ENCODE data around the gene NCKAP5L.

The NCKAP5L gene

GRCh38 chr12:49868952-49869815 lies 41.0 kb upstream of the NCKAP5L start:
- ChIA-PET POLR2A (ENCODE audit: low non-redundant PET) (no interaction called here), CTCF (interaction anchor here (2.9 kb wide), 1 partner anchor 201 kb away, joined by 22 read pairs; no protein-coding TSS in a partner anchor)
- no peak for TF ChIP-seq CTCF (conservative IDR thresholded peaks at IDR 0.05; ENCODE audit: low read depth)
- H3K27ac ChIP-seq: peak overlapping the region; percentile 22; the same call in 1 of the 2 replicates
- no peak for DNase-seq (ENCODE audit: low spot score)

GRCh38 chr12:49868449-49868848 lies 40.2 kb upstream of the NCKAP5L start:
- CTCF ChIA-PET: interaction anchor here (1.0 to 2.9 kb wide), 3 partner anchors 75 to 202 kb away, joined by 5 to 22 read pairs (median 6); no protein-coding TSS in a partner anchor
- TF ChIP-seq CTCF (conservative IDR thresholded peaks at IDR 0.05; ENCODE audit: low read depth): no peak
- H3K27ac ChIP-seq: peak overlapping the region; percentile 57; the same call in 1 of the 2 replicates
- POLR2A ChIA-PET (ENCODE audit: low non-redundant PET): no interaction called here
- DNase-seq (ENCODE audit: low spot score): no peak

- peak; percentile 57 for DNase-seq (ENCODE audit: low spot score)
- ChIA-PET POLR2A (ENCODE audit: low non-redundant PET) (no interaction called here), CTCF (interaction anchor here (0.5 to 2.9 kb wide), 15 partner anchors 17 to 341 kb away, joined by 3 to 22 read pairs (median 4); no protein-coding TSS in a partner anchor)
- H3K27ac ChIP-seq: peak overlapping the region; percentile 57
- no peak for TF ChIP-seq CTCF (conservative IDR thresholded peaks at IDR 0.05; ENCODE audit: low read depth)
Measured at GRCh38 chr12:49867570-49868341, 39.5 kb upstream of the NCKAP5L start.

GRCh38 chr12:49866859-49867569 lies 38.8 kb upstream of the NCKAP5L start:
- POLR2A ChIA-PET (ENCODE audit: low non-redundant PET): no interaction called here
- TF ChIP-seq CTCF (conservative IDR thresholded peaks at IDR 0.05; ENCODE audit: low read depth): peak; percentile 93
- CTCF ChIA-PET: interaction anchor here (0.5 to 2.9 kb wide), 30 partner anchors 9 to 1129 kb away, joined by 3 to 22 read pairs (median 3); no protein-coding TSS in a partner anchor
- peak overlapping the region; percentile 57 for H3K27ac ChIP-seq
- peak; percentile 84 for DNase-seq (ENCODE audit: low spot score)

GRCh38 chr12:49865782-49866135 lies 37.5 kb upstream of the NCKAP5L start:
- ChIA-PET CTCF (interaction anchor here (0.5 to 0.8 kb wide), 2 partner anchors 93 to 186 kb away, joined by 3 to 6 read pairs; no protein-coding TSS in a partner anchor), POLR2A (ENCODE audit: low non-redundant PET) (no interaction called here)
- no peak for TF ChIP-seq CTCF (conservative IDR thresholded peaks at IDR 0.05; ENCODE audit: low read depth)
- H3K27ac ChIP-seq: no peak overlapping the region
- no peak for DNase-seq (ENCODE audit: low spot score)
